HepG2 (cell line): ENCODE data around the gene SEC62. TPM values are rescaled to one million over a fixed set of nuclear protein-coding genes. Genes with fewer than 3 reads are reported as not detected.

ENCODE experiments used
- ATAC-seq: fragments of 200-7000 bp; cut with Tn5 transposase; 3 replicates; pipeline ENCODE4 v1.9.1; 2020; ENCODE audit warnings: mild to moderate bottlenecking, moderate library complexity
- BruUV-seq: library from RNA; stranded (reverse); fragments of 400-500 nt; replicated peaks from 2 replicates; lab custom pipeline; 2021; lab: Mats Ljungman, UMichigan
- CTCF ChIA-PET: fragments of 300-600 bp; formaldehyde crosslinking; extraction: SDS; loops from one replicate; lab custom pipeline; 2021; ENCODE audit warnings: low total read pairs, inconsistent platforms, low intra/inter-chr PET ratio; lab: Yijun Ruan, JAX
- POLR2A ChIA-PET: fragments of 350-600 bp; sonication (Branson Sonifier 250); formaldehyde crosslinking; loops from one replicate; lab custom pipeline; 2020; ENCODE audit warnings: antibody characterized with exemption, inconsistent platforms; lab: Yijun Ruan, JAX
- DNase-seq: peaks from one replicate; pipeline ENCODE4 v3.0.0-alpha.2; 2015; ENCODE audit warnings: low spot score
- FAIRE-seq: peaks from 3 replicates; lab custom pipeline; 2011; peaks lifted over from hg19 to GRCh38; lab: Jason Lieb, UNC
- H2AFZ ChIP-seq: one replicate; pipeline ENCODE4 v1.6.1; 2011; ENCODE audit warnings: low read length, inconsistent platforms
- H3K27ac ChIP-seq: fragments of 300-600 bp; 3 replicates; pipeline ENCODE4 v1.8.0; 2011; ENCODE audit warnings: mixed run types, mild to moderate bottlenecking, mixed read lengths, low read length, inconsistent platforms; ENCODE audit not compliant: insufficient read depth; ENCODE audit errors: extremely low read length
- H3K27me3 ChIP-seq, 2 experiments: fragments of 200-600 bp in 1 of 2; 2 replicates in 1 of 2; 3 replicates in 1 of 2; pipeline versions ENCODE4 v1.6.0 to v1.8.0; 2011; ENCODE audit warnings: low read length in 2 of 2, mild to moderate bottlenecking in 2 of 2, moderate library complexity in 2 of 2, inconsistent platforms in 1 of 2; ENCODE audit not compliant: insufficient read depth in 2 of 2, control insufficient read depth in 1 of 2
- H3K36me3 ChIP-seq, 2 experiments: fragments of 200-600 bp in 1 of 2; replicated peaks in 1 of 2; 2 replicates in 1 of 2; 3 replicates in 1 of 2; pipeline versions ENCODE4 v1.5.1 to v1.8.0; 2011; ENCODE audit warnings: low read length in 2 of 2, inconsistent platforms in 1 of 2; ENCODE audit not compliant: insufficient read depth in 2 of 2, control insufficient read depth in 1 of 2
- H3K4me1 ChIP-seq: 2 replicates; pipeline ENCODE4 v1.5.1; 2012; ENCODE audit warnings: low read length, inconsistent platforms; ENCODE audit not compliant: insufficient read depth
- H3K4me2 ChIP-seq: 2 replicates; pipeline ENCODE4 v1.6.0; 2011; ENCODE audit warnings: low read depth, low read length, inconsistent platforms
- H3K4me3 ChIP-seq, 3 experiments: fragments of 200-600 bp in 1 of 3; sonication (generic), shearing (Covaris generic) in 1 of 3; replicated peaks in 1 of 3; 2 replicates each; pipeline ENCODE4 v1.5.1; 2011 to 2016; ENCODE audit warnings: low read length in 3 of 3, inconsistent platforms in 2 of 3, low read depth in 2 of 3, mild to moderate bottlenecking in 2 of 3, control low read depth in 1 of 3, mixed read lengths in 1 of 3; ENCODE audit not compliant: insufficient read depth in 1 of 3
- H3K79me2 ChIP-seq: one replicate; pipeline ENCODE4 v1.6.1; 2011; ENCODE audit warnings: low read length, inconsistent platforms; ENCODE audit not compliant: insufficient read depth
- H3K9ac ChIP-seq: 2 replicates; pipeline ENCODE4 v1.6.0; 2011; ENCODE audit warnings: mild to moderate bottlenecking, low read depth, low read length, inconsistent platforms; ENCODE audit not compliant: insufficient read depth
- H3K9me3 ChIP-seq: 2 replicates; pipeline ENCODE4 v1.5.1; 2012; ENCODE audit warnings: mild to moderate bottlenecking, low read length
- H4K20me1 ChIP-seq: 2 replicates; pipeline ENCODE4 v1.6.0; 2011; ENCODE audit warnings: inconsistent platforms, mild to moderate bottlenecking, low read length, moderate library complexity; ENCODE audit not compliant: insufficient read depth
- ADNP ChIP-seq: sonication (generic); formaldehyde crosslinking; IDR thresholded peaks from 2 replicates; pipeline ENCODE4 v1.4.0; 2020; ENCODE audit warnings: missing genetic modification reagents
- ARID5B ChIP-seq: IDR thresholded peaks from 2 replicates; pipeline ENCODE4 v1.4.0; 2020; ENCODE audit warnings: mild to moderate bottlenecking, missing genetic modification reagents
- GATA4 ChIP-seq: sonication (generic); IDR thresholded peaks from 2 replicates; pipeline ENCODE4 v1.6.1; 2016; ENCODE audit warnings: antibody characterized with exemption, low read depth, borderline replicate concordance
- JDP2 ChIP-seq: sonication (generic); formaldehyde crosslinking; IDR thresholded peaks from 2 replicates; pipeline ENCODE4 v1.8.1; 2022; ENCODE audit warnings: missing genetic modification reagents, borderline replicate concordance
- MYNN ChIP-seq: sonication (generic); formaldehyde crosslinking; IDR thresholded peaks from 2 replicates; pipeline ENCODE4 v1.4.0; 2020; ENCODE audit warnings: mild to moderate bottlenecking, low read depth, missing genetic modification reagents
- NFE2 ChIP-seq: sonication (generic); formaldehyde crosslinking; IDR thresholded peaks from 2 replicates; pipeline ENCODE4 v1.4.0; 2020; ENCODE audit warnings: missing genetic modification reagents
- RBAK ChIP-seq: sonication (generic); formaldehyde crosslinking; IDR thresholded peaks from 2 replicates; pipeline ENCODE4 v1.5.1; 2020; ENCODE audit warnings: mild to moderate bottlenecking, missing genetic modification reagents
- SCMH1 ChIP-seq: sonication (generic); formaldehyde crosslinking; IDR thresholded peaks from 2 replicates; pipeline ENCODE4 v1.9.0; 2021; ENCODE audit warnings: missing genetic modification reagents, mild to moderate bottlenecking, borderline replicate concordance
- USF2 ChIP-seq, 2 experiments: sonication (generic) in 1 of 2; formaldehyde crosslinking in 1 of 2; IDR thresholded peaks; 2 replicates each; pipeline versions ENCODE4 v1.5.1 to v1.6.1; 2011 to 2020; ENCODE audit warnings: borderline replicate concordance in 1 of 2, low read depth in 1 of 2, low read length in 1 of 2, mild to moderate bottlenecking in 1 of 2, missing genetic modification reagents in 1 of 2, moderate library complexity in 1 of 2
- ZC3H4 ChIP-seq: sonication (generic); formaldehyde crosslinking; IDR thresholded peaks from 2 replicates; pipeline ENCODE4 v1.4.0; 2020; ENCODE audit warnings: missing genetic modification reagents, borderline replicate concordance
- ZNF607 ChIP-seq: sonication (generic); formaldehyde crosslinking; IDR thresholded peaks from 2 replicates; pipeline ENCODE4 v1.5.1; 2020; ENCODE audit warnings: missing genetic modification reagents, mild to moderate bottlenecking, borderline replicate concordance
- ZNF687 ChIP-seq: sonication (generic); formaldehyde crosslinking; IDR thresholded peaks from 2 replicates; pipeline ENCODE4 v1.5.1; 2020; ENCODE audit warnings: mild to moderate bottlenecking, missing genetic modification reagents, moderate library complexity
- WGBS: methylation state at CpG from one replicate; pipeline ENCODE4 v1.1.6; 2017; ENCODE audit warnings: low lambda C conversion rate; 5-methylcytosine and 5-hydroxymethylcytosine counted together
- in situ Hi-C: cut with HindIII; loops from 2 replicates; pipeline ENCODE4 v1.10.0; 2017; ENCODE audit warnings: low pct_unique_long_range_greater_than_20kb; ENCODE audit not compliant: extremely low pct_ligation_motif_present
- intact Hi-C: fragments of 100-400 bp; cut with micrococcal nuclease; formaldehyde crosslinking; loops from one replicate; pipeline ENCODE4 v1.10.0; 2022; ENCODE audit not compliant: unreplicated experiment
- polyA plus RNA-seq, 8 experiments: library from polyadenylated mRNA; depleted of rRNA in 3 of 8; stranded (reverse) in 7 of 8; unstranded in 1 of 8; fragments of >200 nt; fragmentation: Illumina TruSeq in 4 of 8; extraction: Trizol in 4 of 8; gene quantifications; 2 replicates each; pipeline versions ENCODE4 v1.2.1 to v1.2.3, GENCODE V29; 2011 to 2016; ENCODE audit warnings: low read depth in 4 of 8, missing spikeins in 1 of 8, mixed read lengths in 1 of 8; ENCODE audit not compliant: insufficient read depth in 1 of 8
- total RNA-seq, 5 experiments: library from RNA; depleted of rRNA; stranded (reverse); fragments of >200 nt; fragmentation: Illumina TruSeq; extraction: Trizol; gene quantifications; 2 replicates each; pipeline ENCODE4 v1.2.3, GENCODE V29; 2016; ENCODE audit warnings: low read depth in 1 of 5

Gene SEC62
- total and polyA plus RNA-seq, 2 of the 13 experiments (the other 11 are each of a cell fraction or from before 2014, with no cell fraction given) = 54.0 to 68.7 TPM

GRCh38 chr3:169948559-169949448 lies 17.8 kb upstream of the SEC62 start:
- ChIA-PET POLR2A (no interaction called here), CTCF (no interaction called here)
- no peaks in the 10 kb centered on the region for H3K79me2 ChIP-seq
- no peaks in the 10 kb centered on the region for H3K4me1 ChIP-seq
- no peak overlapping the region for H3K9ac ChIP-seq
- no peak for ATAC-seq
- in situ Hi-C loops (no loop called here), intact Hi-C loops (loop anchor here (1.0 kb wide), 1 partner anchor 39 kb away; no protein-coding TSS in a partner anchor)
- no peaks in the 10 kb centered on the region for H3K36me3 ChIP-seq
- no peak overlapping the region for H3K4me2 ChIP-seq
- H3K27ac ChIP-seq = no peak overlapping the region
- H3K4me3 ChIP-seq = no peak overlapping the region
- H2AFZ ChIP-seq = no peak overlapping the region
- DNase-seq = no peak
- 3% methylated on average over 2 of the region's 2 CpGs for WGBS
- FAIRE-seq = no peak
- no peak for TF ChIP-seq RBAK (CRISPR knock-in tag)
- TF ChIP-seq ZC3H4 = no peak
- no peak for TF ChIP-seq ZNF687 (CRISPR knock-in tag)
- no peak for TF ChIP-seq GATA4
- no peak for TF ChIP-seq JDP2 (CRISPR knock-in tag)
- TF ChIP-seq ADNP = no peak
- no peak for TF ChIP-seq ZNF607
- no peak for TF ChIP-seq USF2 (IDR thresholded peaks at IDR 0.05; ENCODE audit: low read depth, low read length)
- TF ChIP-seq USF2 (CRISPR knock-in tag; IDR thresholded peaks at IDR 0.05; ENCODE audit: borderline replicate concordance) = no peak
- no peak for TF ChIP-seq ARID5B
- TF ChIP-seq MYNN (CRISPR knock-in tag) = no peak
- no peak for TF ChIP-seq NFE2 (CRISPR knock-in tag)
- TF ChIP-seq SCMH1 (CRISPR knock-in tag) = no peak
- no peaks in the 10 kb centered on the region; the same call in 1 of the 2 replicates for H4K20me1 ChIP-seq
- no peaks in the 10 kb centered on the region for H3K9me3 ChIP-seq
- peaks cover 0 to 1% of the 10 kb centered on the region in 2 experiments; a peak in 1 of 5 replicates for H3K27me3 ChIP-seq
- no TSS peak for BruUV-seq
